Right forelimb (tissue), 1 donor: Measurements from ENCODE around the gene ZFX.
A peak's percentile ranks its signal among the peaks of the same experiment; 100 is the strongest.
"Not testable (repeated sequence)": the region's sequence is repeated elsewhere in the genome, so short reads cannot be mapped to it uniquely, and the experiment has no call there.

ENCODE experiments used
- DNase-seq: peaks from one replicate; pipeline ENCODE4 v3.0.0-alpha.2; 2018

ZFX gene

GRCh38 chrX:24149351-24150050 lies at the start of gene ZFX:
TSS of gene ZFX (plus strand) at chrX:24149729. CDS start at chrX:24172743, 23,014 bp downstream.
- DNase-seq, result peak; percentile 73

GRCh38 chrX:24100713-24101112 lies 48.8 kb upstream of the ZFX start:
- DNase-seq, result no peak

- DNase-seq, result no peak
Measured at GRCh38 chrX:24110069-24110468, 39.5 kb upstream of the ZFX start.

- DNase-seq, result no peak
Measured at GRCh38 chrX:24113181-24113580, 36.3 kb upstream of the ZFX start.

GRCh38 chrX:24117258-24117657 lies 32.3 kb upstream of the ZFX start:
- DNase-seq, result peak; percentile 43

GRCh38 chrX:24124244-24124799 lies 25.2 kb upstream of the ZFX start:
- DNase-seq, result no peak

- DNase-seq, result no peak
Measured at GRCh38 chrX:24125028-24125612, 24.4 kb upstream of the ZFX start.

- no peak for DNase-seq
Measured at GRCh38 chrX:24131476-24131875, 18.1 kb upstream of the ZFX start.

- DNase-seq, result no peak
Measured at GRCh38 chrX:24133312-24133711, 16.2 kb upstream of the ZFX start.

- DNase-seq, result not testable (repeated sequence)
Measured at GRCh38 chrX:24135768-24136167, 13.8 kb upstream of the ZFX start.

GRCh38 chrX:24137192-24137591 lies 12.3 kb upstream of the ZFX start:
- no peak for DNase-seq

- DNase-seq, result not testable (repeated sequence)
Measured at GRCh38 chrX:24143982-24144381, 5.5 kb upstream of the ZFX start.

- DNase-seq, result no peak
Measured at GRCh38 chrX:24144528-24144927, 5.0 kb upstream of the ZFX start.

GRCh38 chrX:24145303-24146186 lies 4.0 kb upstream of the ZFX start:
- no peak for DNase-seq

- DNase-seq, result no peak
Measured at GRCh38 chrX:24146283-24146949, 3.1 kb upstream of the ZFX start.

GRCh38 chrX:24147165-24147564 lies 2.4 kb upstream of the ZFX start:
- no peak for DNase-seq

GRCh38 chrX:24148121-24148520 lies 1.4 kb upstream of the ZFX start:
- no peak for DNase-seq

- DNase-seq, result peak; percentile 64
Measured at GRCh38 chrX:24148535-24149350, 786 bp upstream of the ZFX start.

GRCh38 chrX:24150051-24150790 lies 692 bp downstream of the ZFX start:
- DNase-seq, result peak; percentile 88

GRCh38 chrX:24150898-24151297 lies 1.4 kb downstream of the ZFX start:
- DNase-seq, result no peak

- no peak for DNase-seq
Measured at GRCh38 chrX:24151513-24151912, 2.0 kb downstream of the ZFX start.
